OCI-LY7 (cell line): Measurements from ENCODE around the gene SHMT2.

ENCODE experiments used
- EZH2phosphoT487 ChIP-seq: fragments of 200-600 bp; sonication (generic); IDR thresholded peaks from 2 replicates; pipeline ENCODE4 v1.6.1; 2018; ENCODE audit warnings: low read depth, borderline replicate concordance, mild to moderate bottlenecking, mixed run types, antibody characterized with exemption, low read length, moderate library complexity, mixed read lengths
- TF ChIP-seq, protein P1 (sequence below): fragments of 200-600 bp; sonication (generic); conservative IDR thresholded peaks from 2 replicates; pipeline ENCODE4 v1.5.1; 2014; ENCODE audit warnings: mild to moderate bottlenecking, antibody characterized with exemption, low read length, moderate library complexity, mixed read lengths

DNA sequence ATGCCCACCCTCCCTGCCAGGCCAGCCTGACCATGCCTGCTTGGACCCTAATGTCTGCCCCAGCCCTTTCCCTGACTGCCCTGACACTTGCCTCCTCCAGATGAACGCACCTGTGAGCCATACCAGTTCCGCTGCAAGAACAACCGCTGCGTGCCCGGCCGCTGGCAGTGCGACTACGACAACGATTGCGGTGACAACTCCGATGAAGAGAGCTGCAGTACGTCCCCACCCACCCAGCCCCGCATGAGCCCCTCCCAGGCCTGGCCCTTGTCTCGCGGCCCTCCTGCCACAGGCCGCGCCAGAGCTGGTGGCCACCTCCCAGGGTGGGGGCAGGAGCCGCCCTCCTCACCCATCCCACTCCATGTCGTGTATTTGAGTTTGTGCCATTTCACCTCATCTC lies 27.2 kb upstream of the SHMT2 start:
- TF ChIP-seq, protein P1, sequence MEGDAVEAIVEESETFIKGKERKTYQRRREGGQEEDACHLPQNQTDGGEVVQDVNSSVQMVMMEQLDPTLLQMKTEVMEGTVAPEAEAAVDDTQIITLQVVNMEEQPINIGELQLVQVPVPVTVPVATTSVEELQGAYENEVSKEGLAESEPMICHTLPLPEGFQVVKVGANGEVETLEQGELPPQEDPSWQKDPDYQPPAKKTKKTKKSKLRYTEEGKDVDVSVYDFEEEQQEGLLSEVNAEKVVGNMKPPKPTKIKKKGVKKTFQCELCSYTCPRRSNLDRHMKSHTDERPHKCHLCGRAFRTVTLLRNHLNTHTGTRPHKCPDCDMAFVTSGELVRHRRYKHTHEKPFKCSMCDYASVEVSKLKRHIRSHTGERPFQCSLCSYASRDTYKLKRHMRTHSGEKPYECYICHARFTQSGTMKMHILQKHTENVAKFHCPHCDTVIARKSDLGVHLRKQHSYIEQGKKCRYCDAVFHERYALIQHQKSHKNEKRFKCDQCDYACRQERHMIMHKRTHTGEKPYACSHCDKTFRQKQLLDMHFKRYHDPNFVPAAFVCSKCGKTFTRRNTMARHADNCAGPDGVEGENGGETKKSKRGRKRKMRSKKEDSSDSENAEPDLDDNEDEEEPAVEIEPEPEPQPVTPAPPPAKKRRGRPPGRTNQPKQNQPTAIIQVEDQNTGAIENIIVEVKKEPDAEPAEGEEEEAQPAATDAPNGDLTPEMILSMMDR = no peak
- no peak for TF ChIP-seq EZH2phosphoT487
